Measurements from ENCODE around the gene HOXA2.

Gene HOXA2
- total RNA-seq = 0 to 0.04 reads per million in 2 donors

- no peak for DNase-seq
Observed at GRCh38 chr7:27102581-27103442, at the start of gene HOXA2. TSS of gene HOXA2 (minus strand) at chr7:27102683. CDS start at chr7:27102500, 183 bp downstream.

DNA sequence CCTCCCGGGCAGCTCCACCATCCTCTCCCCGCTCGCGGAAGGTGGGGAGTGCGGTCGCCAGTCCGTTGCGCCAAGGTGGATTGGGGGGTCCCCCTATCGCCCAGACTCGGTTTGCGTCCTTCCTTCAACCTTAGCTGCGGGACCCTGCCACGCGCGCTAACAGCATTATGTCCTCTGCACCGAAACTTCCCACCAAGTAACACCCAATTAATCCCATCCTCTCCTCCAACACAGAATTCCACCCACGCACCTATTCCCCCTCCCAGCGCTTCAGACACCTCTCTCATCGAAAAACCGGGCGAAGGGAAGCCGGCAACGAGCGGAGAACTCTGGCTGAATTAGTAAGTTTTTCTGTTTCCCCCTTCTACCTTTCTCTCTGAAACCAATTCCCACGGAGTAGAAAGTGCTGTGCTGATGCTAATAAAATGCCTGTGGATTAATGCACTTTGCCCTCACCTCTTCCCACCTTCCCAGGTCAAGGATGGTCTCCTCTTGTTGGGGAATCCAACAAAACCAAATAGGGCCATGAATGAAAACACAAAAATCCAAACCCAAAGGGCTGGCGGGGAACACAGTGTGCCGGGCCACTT, 49.0 kb upstream of the HOXA2 start:
- DNase-seq = no peak

DNA sequence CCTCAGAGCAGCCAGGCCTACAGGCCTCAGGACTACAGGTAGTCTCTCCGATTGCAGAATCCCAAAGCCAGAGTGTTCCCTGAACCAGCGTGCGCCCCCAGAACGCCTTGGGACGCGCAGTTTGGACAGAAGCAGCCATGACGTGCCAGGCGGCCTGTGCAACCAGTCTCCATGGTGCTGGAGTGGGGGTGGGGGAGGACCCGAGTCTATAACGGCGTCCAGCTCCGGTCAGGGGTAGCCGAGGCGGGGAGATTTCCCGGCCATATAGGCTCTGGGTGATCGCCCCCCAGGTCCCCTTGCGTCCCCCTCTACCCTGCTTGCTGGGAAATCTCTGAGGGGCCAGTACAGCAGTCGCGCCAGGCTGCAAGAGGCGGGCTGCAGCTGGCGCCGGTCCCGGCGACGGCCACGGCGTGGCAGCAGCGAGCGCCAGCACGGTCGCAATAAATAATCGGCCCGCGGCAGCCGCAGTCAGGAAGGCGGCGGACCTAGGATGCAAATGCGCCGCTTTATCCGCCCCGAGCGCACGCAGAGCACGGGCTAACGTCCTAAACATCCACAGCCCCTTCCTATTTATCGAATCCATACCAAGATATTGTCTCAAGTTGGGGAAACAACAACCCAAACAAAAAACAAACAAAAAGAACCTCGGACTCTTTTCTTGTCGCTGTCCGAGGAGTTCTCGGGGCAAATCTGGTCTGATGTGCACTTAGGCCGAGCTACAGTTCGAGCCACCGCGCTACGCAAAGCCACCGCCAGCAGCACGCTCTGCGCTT, 48.3 kb upstream of the HOXA2 start:
- peak; percentile 45 for DNase-seq

DNA sequence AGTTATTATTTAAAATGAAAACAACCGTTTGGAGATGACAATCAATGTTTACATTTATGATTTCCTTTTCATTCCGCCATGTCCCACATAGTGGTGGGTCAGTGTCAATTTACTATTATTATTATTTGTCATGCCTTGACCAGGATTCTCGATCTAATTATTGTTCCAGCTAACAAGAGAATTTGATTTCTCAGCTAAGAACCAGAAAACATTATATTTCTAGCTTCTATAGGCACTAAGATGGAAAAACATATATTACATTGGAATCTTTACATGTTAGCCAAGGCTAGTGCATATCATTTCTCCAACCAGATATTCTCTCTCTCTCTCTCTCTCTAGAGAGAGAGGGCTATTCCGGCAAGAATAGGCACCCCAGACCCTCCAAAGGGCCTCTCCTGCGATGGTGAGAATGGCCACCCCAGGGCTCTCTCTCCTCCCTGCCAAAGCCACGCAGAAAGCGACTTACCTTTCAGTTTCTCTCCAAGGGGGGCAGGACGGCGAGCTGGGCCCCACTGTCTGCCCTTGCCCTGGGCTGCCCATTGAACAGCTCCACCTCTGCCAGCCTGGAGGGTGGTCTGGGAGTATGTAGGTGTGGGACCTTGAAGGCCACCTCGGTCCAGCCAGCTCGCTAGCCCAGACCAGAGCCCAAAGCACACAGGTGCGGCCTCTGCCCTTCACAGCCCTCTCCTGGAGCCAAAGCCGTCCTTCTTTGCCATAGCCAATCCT, 47.5 kb upstream of the HOXA2 start:
- DNase-seq = no peak

GRCh38 chr7:27148756-27149641, 46.5 kb upstream of the HOXA2 start:
- no peak for DNase-seq

DNA sequence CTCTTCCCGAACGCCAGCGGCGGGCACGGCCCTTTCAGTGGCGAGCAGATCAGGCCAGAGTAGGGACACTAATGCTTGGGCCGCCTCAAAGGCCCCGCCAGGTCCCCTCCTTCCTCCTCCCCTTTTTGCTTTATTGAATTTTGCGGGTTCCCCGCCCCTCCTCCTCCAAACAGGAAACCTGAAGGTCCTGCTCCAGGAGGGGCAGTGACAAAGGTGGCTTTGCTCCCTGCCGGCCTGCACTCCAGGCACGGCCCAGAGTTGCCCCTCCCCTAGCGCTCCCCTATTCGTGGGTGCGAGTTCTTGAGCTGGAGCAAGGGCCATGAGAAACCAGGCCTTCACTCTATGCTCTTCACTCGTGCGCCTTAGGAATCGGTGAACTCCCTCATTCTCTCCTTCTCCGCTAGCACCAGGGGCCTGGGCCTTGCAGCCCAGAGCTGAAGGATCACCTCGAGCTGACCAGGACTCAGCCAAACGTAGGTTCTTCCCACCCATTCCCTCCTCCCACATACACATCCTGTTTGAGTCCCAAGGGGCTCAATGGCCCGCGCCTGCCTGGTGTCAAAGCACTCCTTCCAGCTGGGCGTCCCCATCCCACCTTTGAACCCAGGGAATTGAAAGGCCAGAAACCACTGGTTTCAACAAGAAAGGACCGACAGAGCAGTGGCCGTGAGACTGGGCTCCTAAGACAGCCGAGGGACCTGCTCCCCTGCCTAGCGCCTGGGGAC, 45.7 kb upstream of the HOXA2 start:
- no peak for DNase-seq

DNA sequence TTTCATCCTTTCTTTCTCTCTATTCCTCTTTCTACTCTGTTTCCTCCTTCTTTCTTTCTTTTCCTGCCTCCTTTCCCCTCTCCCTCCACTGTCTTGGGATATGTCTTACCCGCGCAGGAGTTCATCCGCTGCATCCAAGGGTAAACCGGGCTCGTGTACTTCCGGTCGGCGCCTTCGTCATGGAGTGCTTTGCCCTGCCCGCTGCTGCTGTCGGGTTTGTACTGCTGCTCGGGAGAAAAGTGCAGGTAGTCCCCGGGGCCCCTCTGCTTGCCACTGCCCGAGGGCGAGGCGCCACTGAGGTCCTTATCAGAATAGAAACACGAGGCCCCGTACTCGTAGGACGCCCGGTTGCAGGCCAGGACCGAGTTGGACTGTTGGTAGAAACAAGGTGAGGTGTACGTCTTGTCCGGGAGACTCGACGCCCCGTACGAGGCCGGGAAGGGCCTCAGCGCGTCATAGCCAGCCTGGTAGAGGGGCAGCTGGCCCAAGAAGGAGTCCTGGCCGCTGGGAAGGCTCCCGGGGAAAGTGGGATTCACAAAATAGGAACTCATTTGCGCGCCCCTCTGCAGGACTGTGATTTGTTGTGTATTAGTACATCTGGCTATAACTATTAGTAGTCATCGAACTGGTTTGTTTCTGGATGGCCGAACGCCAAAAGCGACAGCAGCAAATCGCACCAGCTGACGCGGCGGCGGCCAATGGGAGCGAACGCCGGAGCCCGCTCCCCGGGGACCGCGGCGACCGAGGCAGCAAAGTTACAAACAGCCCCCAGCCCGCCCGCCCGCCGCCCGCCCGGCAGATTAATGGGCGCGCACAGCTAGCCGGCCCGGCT, 44.9 kb upstream of the HOXA2 start, which contains the start of gene HOXA6:
Gene HOXA6 (minus strand): TSS at position 576 of the 832 bp plus-strand sequence. CDS start 25 bp downstream, at position 551.
- DNase-seq = no peak

DNA sequence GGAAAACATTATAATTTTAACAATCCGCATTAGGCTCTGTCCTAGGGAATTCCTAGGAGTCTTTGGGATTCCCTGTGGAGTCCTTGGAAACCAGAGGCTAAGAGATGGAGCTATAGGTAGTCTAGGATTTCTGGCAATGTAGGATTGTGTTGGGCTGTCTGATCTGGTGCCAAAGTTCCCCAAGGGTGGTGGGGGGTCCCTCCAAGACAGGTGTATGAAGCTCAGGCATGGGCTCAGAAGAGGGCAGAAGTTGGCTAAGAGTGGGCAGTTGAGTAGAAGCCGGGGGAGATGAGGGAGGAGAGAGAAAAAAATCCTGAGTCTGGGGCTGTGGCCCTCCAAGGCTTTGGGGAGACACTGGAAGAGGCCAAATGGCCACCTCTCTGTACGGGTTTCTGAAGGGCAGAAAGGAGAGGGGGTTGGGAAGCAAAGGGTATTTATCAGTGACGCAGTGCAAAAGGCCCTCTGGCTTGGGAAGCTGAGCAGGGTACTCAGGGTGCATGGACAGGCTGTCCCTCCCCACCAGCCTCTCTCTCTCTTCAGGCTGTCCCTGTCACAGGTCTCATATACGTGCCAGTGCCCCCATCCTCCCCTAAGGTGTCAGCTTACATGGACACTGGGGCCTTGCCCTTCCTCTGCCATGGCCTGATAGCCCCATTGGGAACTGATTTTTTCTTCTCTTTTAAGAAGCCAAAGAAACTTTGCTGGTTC, 44.2 kb upstream of the HOXA2 start:
- no peak for DNase-seq

- DNase-seq = no peak
Observed at GRCh38 chr7:27145914-27146412, 43.5 kb upstream of the HOXA2 start.

DNA sequence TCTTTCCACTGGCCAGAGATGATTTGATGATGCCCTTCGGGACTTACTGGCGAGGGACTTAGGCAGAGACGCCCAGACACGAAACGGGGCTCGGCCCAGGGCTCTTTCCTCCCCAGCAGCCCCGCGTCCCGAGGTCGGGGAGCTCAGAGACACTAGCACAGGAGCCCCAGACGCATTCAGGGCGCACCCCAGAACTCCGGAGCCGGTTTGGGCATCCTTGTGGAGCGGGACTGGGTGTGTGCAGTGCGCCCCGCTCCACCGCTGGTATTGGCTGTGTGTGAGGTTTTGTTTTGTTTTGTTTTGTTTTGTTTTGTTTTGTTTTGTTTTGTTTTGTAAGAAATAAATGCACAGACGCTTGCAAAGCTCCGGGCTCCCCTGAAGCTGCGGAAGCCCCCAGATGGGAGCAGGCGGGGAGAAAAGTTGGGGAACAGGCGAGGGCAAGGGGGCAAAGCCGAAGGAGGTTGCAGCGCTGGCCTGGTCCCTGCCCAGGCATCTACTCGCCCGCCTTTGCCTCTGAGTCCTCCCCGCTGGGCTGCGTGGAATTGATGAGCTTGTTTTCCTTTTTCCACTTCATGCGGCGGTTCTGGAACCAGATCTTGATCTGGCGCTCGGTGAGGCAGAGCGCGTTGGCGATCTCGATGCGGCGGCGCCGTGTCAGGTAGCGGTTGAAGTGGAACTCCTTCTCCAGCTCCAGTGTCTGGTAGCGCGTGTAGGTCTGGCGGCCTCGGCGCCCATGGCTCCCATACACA, 42.9 kb upstream of the HOXA2 start:
- no peak for DNase-seq

DNA sequence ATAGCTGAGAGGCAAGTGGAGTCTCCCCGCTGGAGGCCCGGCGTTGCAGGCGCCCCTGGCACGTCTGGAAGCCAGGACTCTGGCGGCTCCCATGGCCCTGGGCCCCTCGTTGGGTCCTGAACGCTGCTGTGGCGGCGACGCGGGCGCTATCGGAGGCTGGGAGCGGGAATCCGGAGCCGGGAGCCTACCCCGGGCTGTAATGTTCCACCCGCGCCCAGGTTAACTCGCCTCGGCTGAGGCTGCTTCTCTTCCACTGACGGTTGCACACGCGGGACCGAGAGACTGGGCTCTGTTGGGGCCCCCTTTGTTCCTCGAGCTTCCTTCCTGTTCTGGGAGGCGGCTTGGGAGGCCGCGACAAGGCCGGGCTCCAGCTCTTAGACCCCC, 42.3 kb upstream of the HOXA2 start:
- DNase-seq = no peak

- no peak for DNase-seq
Observed at GRCh38 chr7:27143950-27144780, 41.7 kb upstream of the HOXA2 start.

DNA sequence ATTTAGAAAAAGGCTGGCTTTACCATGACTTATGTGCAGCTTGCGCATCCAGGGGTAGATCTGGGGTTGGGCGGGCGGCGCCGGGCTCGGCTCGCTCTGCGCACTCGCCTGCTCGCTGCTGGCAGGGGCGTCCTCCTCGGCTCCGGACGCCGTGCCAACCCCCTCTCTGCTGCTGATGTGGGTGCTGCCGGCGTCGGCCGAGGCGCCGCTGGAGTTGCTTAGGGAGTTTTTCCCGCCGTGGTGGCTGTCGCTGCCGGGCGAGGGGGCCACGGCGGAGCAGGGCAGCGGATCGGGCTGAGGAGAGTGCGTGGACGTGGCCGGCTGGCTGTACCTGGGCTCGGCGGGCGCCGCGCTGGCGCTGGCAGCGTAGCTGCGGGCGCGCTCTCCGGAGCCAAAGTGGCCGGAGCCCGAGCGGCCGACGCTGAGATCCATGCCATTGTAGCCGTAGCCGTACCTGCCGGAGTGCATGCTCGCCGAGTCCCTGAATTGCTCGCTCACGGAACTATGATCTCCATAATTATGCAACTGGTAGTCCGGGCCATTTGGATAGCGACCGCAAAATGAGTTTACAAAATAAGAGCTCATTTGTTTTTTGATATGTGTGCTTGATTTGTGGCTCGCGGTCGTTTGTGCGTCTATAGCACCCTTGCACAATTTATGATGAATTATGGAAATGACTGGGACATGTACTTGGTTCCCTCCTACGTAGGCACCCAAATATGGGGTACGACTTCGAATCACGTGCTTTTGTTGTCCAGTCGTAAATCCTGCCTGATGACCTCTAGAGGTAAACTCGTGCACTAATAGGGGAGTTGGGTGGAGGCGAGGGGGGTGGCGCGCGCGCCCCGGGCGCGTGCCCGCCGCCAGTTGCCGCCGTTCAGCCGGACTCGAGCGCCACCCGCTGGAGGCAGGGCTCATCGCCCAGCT, 40.8 kb upstream of the HOXA2 start, which contains the start of gene HOXA5:
Gene HOXA5 (minus strand): TSS at position 659 of the 927 bp plus-strand sequence. CDS start 74 bp downstream, at position 585.
- no peak for DNase-seq

GRCh38 chr7:27142580-27143022, 40.1 kb upstream of the HOXA2 start:
- DNase-seq = no peak

GRCh38 chr7:27141923-27142579, 39.6 kb upstream of the HOXA2 start:
- no peak for DNase-seq

Measured in activated gamma-delta T cell (primary cell).